Spleen (tissue), 7 donors: ENCODE results near the gene NGLY1.

ENCODE experiments used
- CTCF ChIP-seq, 11 experiments: fragments of 200-600 bp in 7 of 11; fragments of 450-650 bp in 4 of 11; sonication (generic) in 4 of 11; IDR thresholded peaks in 8 of 11; conservative IDR thresholded peaks in 3 of 11; 1 replicate in 7 of 11; 2 replicates in 4 of 11; pipeline versions ENCODE4 v1.4.0 to v1.8.0; 2016 to 2021; ENCODE audit warnings: antibody characterized with exemption in 11 of 11, inconsistent platforms in 4 of 11, mild to moderate bottlenecking in 1 of 11
- POLR2A ChIP-seq, 3 donors: fragments of 450-650 bp; IDR thresholded peaks; one replicate each; pipeline ENCODE4 v1.5.1; 2017; ENCODE audit warnings: antibody characterized with exemption in 3 of 3, mild to moderate bottlenecking in 1 of 3
- POLR2AphosphoS5 ChIP-seq, 3 donors: sonication (generic); formaldehyde crosslinking; IDR thresholded peaks; one replicate each; pipeline ENCODE4 v1.5.1; 2017; ENCODE audit warnings: antibody characterized with exemption in 3 of 3
- donor health status: DM: no; HTN: no; CAD: no; lungs with moderate emphysema.
- donor health status: DM: no; HTN: no; CAD: no.
- donor health status: DM: no; HTN: no; CAD: no.

DNA sequence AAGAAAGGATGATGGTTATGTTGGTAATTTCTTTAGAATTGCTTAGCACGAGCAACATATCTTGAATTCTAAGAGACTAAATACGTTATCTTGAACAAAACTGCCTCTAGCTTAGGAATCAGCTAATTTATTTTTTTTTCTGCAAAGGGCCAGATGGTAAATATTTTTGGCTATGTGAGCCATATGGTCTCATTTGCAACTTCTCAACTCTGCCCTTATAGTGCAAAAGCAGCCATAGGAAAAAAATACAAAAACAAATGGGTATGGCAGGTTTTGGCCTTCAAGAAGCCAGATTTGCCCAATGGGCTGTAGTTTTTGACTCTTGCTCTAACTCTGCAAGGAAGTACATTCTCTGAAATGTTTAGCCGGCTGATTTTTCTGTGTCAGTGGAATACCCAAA, 18.5 kb upstream of the NGLY1 start:
- TF ChIP-seq POLR2AphosphoS5 (IDR thresholded peaks at IDR 0.05) (no peak), POLR2A (IDR thresholded peaks at IDR 0.05) (no peak), CTCF (IDR thresholded peaks at IDR 0.05 in 8 of 11, conservative IDR thresholded peaks at IDR 0.05 in 3 of 11) (no peak)
